ENCODE measurements around the gene ANKRD52.

DNA sequence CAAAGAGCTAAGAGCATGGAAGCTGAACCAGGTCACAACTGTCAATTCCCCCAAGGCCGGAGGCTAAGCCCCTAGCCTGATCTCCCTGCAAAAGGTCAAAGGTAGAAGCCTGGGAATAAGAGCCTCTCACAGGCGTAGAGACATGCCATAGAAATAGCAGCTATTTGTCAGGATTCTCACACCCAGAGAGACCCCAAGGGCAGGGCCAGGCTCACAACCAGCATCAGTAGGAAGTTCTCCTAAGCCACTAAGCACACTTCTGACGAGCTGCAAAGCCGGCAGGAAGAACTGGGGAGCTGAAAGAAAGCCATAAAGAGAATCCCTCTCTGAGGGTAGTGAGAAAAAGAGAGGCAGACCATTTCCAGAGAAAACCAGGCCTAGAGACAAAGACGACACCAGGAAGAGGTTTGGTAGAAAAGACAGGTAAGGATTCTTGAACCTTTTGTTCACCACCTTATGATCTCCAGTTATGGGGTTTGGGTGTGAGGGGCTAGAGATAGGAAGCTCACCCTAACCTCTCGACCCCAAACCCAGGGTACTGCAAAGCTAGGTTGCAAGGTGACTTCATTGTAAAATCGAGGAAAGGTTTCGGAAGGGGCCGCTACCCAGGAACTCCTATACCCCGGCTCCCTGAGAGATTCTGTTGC is 69.9 kb downstream of the ANKRD52 start:
- TF ChIP-seq, protein P1, sequence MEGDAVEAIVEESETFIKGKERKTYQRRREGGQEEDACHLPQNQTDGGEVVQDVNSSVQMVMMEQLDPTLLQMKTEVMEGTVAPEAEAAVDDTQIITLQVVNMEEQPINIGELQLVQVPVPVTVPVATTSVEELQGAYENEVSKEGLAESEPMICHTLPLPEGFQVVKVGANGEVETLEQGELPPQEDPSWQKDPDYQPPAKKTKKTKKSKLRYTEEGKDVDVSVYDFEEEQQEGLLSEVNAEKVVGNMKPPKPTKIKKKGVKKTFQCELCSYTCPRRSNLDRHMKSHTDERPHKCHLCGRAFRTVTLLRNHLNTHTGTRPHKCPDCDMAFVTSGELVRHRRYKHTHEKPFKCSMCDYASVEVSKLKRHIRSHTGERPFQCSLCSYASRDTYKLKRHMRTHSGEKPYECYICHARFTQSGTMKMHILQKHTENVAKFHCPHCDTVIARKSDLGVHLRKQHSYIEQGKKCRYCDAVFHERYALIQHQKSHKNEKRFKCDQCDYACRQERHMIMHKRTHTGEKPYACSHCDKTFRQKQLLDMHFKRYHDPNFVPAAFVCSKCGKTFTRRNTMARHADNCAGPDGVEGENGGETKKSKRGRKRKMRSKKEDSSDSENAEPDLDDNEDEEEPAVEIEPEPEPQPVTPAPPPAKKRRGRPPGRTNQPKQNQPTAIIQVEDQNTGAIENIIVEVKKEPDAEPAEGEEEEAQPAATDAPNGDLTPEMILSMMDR (optimal IDR thresholded peaks at IDR 0.05 in 1 of 3, IDR thresholded peaks at IDR 0.05 in 1 of 3, conservative IDR thresholded peaks at IDR 0.05 in 1 of 3; ENCODE audit: extremely low read depth in 1 of 3, insufficient read depth in 2 of 3, low read length in 3 of 3): no peak
- TF ChIP-seq EZH2 (IDR thresholded peaks at IDR 0.05; ENCODE audit: low read length): no peak
